Anterior cingulate cortex (tissue), 58 donors: Measurements from ENCODE around the gene PLD6.
"Not testable (repeated sequence)": the region's sequence is repeated elsewhere in the genome, so short reads cannot be mapped to it uniquely, and the experiment has no call there.

Experiments
- DNase-seq, 58 donors: peaks; one replicate each; lab custom pipeline; 2025; lab: John Stamatoyannopoulos, UW

Gene PLD6

GRCh38 chr17:17206124-17206912 is at the start of gene PLD6:
Gene PLD6, minus strand, starts transcription at chr17:17206333. Its CDS starts 47 bp downstream, at chr17:17206286.
- DNase-seq = peak in 49 of 58 donors; percentile 19 to 94 (median 55)

- not testable (repeated sequence) for DNase-seq
Observed at GRCh38 chr17:17255689-17256088, 49.6 kb upstream of the PLD6 start.

GRCh38 chr17:17254036-17254435 is 47.9 kb upstream of the PLD6 start:
- no peak for DNase-seq

GRCh38 chr17:17253406-17253805 is 47.3 kb upstream of the PLD6 start:
- no peak for DNase-seq

- peak in 2 of 58 donors; percentile 41 to 66 for DNase-seq
Observed at GRCh38 chr17:17252149-17252661, 46.1 kb upstream of the PLD6 start.

- DNase-seq = no peak
Observed at GRCh38 chr17:17246879-17247278, 40.7 kb upstream of the PLD6 start.

- DNase-seq = no peak
Observed at GRCh38 chr17:17243163-17243562, 37.0 kb upstream of the PLD6 start.

- DNase-seq = no peak
Observed at GRCh38 chr17:17242246-17242645, 36.1 kb upstream of the PLD6 start.

GRCh38 chr17:17241656-17242055 is 35.5 kb upstream of the PLD6 start:
- no peak for DNase-seq

GRCh38 chr17:17239832-17240231 is 33.7 kb upstream of the PLD6 start:
- no peak for DNase-seq

- peak; percentile 38 to 93 (median 84) for DNase-seq
Observed at GRCh38 chr17:17237026-17237799, 31.1 kb upstream of the PLD6 start, which contains the start of gene FLCN. Gene FLCN, minus strand, starts transcription at chr17:17237168. Its CDS starts 9,031 bp downstream, at chr17:17228137.

- DNase-seq = peak in 1 of 58 donors; percentile 55
Observed at GRCh38 chr17:17236295-17237025, 30.3 kb upstream of the PLD6 start.

- DNase-seq = peak in 20 of 58 donors; percentile 12 to 50 (median 26)
Observed at GRCh38 chr17:17235212-17236174, 29.4 kb upstream of the PLD6 start.

- DNase-seq = no peak
Observed at GRCh38 chr17:17232303-17232621, 26.1 kb upstream of the PLD6 start.

GRCh38 chr17:17231621-17232302 is 25.6 kb upstream of the PLD6 start:
- peak in 1 of 58 donors; percentile 53 for DNase-seq

- no peak for DNase-seq
Observed at GRCh38 chr17:17229416-17230384, 23.6 kb upstream of the PLD6 start.

- DNase-seq = peak in 7 of 58 donors; percentile 11 to 31 (median 23)
Observed at GRCh38 chr17:17228521-17229279, 22.6 kb upstream of the PLD6 start.
